CD4-positive, CD25-positive, alpha-beta regulatory T cell (primary cell): Measurements from ENCODE around the gene TLE6. TPM values are rescaled to one million over a fixed set of nuclear protein-coding genes. Genes with fewer than 3 reads are reported as not detected.

Experiments used
- ATAC-seq, 2 donors: fragments of 150-1000 bp; cut with Tn5 transposase; one replicate each; pipeline ENCODE4 v1.10.0; 2021; ENCODE audit warnings: low read depth in 2 of 2, moderate number of reproducible peaks in 2 of 2, moderate library complexity in 1 of 2
- DNase-seq, 3 donors: peaks; one replicate each; pipeline versions ENCODE4 v3.0.0 to v3.0.0-alpha.2; 2012 to 2022; ENCODE audit warnings: mixed read lengths in 1 of 3
- H3K27ac ChIP-seq: one replicate; pipeline ENCODE4 v1.7.0; 2013; ENCODE audit warnings: mild to moderate bottlenecking, low read length; ENCODE audit not compliant: insufficient read depth, poor library complexity, severe bottlenecking
- H3K27me3 ChIP-seq: one replicate; pipeline ENCODE4 v1.7.0; 2013; ENCODE audit warnings: low read length; ENCODE audit not compliant: control insufficient read depth, insufficient read depth
- H3K36me3 ChIP-seq: one replicate; pipeline ENCODE4 v1.7.0; 2013; ENCODE audit warnings: mild to moderate bottlenecking, low read length, moderate library complexity; ENCODE audit not compliant: control insufficient read depth, insufficient read depth
- H3K4me1 ChIP-seq: 2 replicates; pipeline ENCODE4 v1.7.0; 2013; ENCODE audit warnings: mild to moderate bottlenecking, low read length; ENCODE audit not compliant: insufficient read depth, control insufficient read depth, poor library complexity, severe bottlenecking
- H3K4me3 ChIP-seq: one replicate; pipeline ENCODE4 v1.7.0; 2013; ENCODE audit warnings: low read depth, mild to moderate bottlenecking, low read length, moderate library complexity
- H3K9me3 ChIP-seq, 2 experiments: 1 replicate in 1 of 2; 2 replicates in 1 of 2; pipeline ENCODE4 v1.7.0; 2013; ENCODE audit warnings: low read length in 2 of 2, mild to moderate bottlenecking in 1 of 2, moderate library complexity in 1 of 2; ENCODE audit not compliant: control insufficient read depth in 2 of 2
- H3K27ac Mint-ChIP-seq, 3 donors: one replicate each; pipeline ENCODE4 v1.8.0; 2020 to 2022; ENCODE audit warnings: mild to moderate bottlenecking in 3 of 3, mixed read lengths in 3 of 3, moderate library complexity in 2 of 3
- H3K27me3 Mint-ChIP-seq: one replicate; pipeline ENCODE4 v1.8.0; 2022; ENCODE audit warnings: mild to moderate bottlenecking, mixed read lengths
- H3K36me3 Mint-ChIP-seq: one replicate; pipeline ENCODE4 v1.8.0; 2020; ENCODE audit warnings: mixed read lengths
- H3K4me1 Mint-ChIP-seq, 4 donors: one replicate each; pipeline ENCODE4 v1.8.0; 2020 to 2022; ENCODE audit warnings: mixed read lengths in 4 of 4, mild to moderate bottlenecking in 1 of 4
- H3K4me3 Mint-ChIP-seq, 4 donors: one replicate each; pipeline ENCODE4 v1.8.0; 2020 to 2022; ENCODE audit warnings: mild to moderate bottlenecking in 4 of 4, mixed read lengths in 4 of 4, moderate library complexity in 3 of 4
- H3K9me3 Mint-ChIP-seq, 7 donors: one replicate each; pipeline ENCODE4 v1.8.0; 2020 to 2022; ENCODE audit warnings: mixed read lengths in 7 of 7, mild to moderate bottlenecking in 3 of 7, moderate library complexity in 2 of 7
- polyA plus RNA-seq, 4 donors: library from polyadenylated mRNA; unstranded; fragments of 300-500 nt; fragmentation: Illumina TruSeq; gene quantifications; one replicate each; pipeline ENCODE4 v1.2.3, GENCODE V29; 2021
- total RNA-seq: library from RNA; stranded (reverse); gene quantifications from one replicate; pipeline ENCODE4 v1.2.3, GENCODE V29; 2022

Gene TLE6
- total and polyA plus RNA-seq, 5 donors from 2014 or later: not detected

DNA sequence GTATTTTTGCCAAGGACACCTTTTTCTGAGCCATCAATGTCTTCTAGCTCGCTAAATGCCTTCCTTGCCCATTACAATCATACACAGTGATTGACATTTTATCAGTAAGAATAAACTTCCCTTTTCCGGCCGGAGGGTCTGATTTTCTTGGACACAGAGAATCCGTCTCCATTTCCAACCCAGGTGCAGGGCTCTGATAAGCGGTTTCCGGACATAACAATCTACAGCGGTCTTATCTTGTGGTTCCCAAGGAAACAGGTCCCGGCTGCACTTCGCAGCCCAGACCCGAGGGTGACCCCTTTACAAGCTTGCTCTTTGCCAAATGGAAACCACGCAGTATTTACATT lies 27.5 kb upstream of the TLE6 start:
- no peaks in the 10 kb centered on the region for H3K9me3 ChIP-seq
- H3K27me3 ChIP-seq: no peaks in the 10 kb centered on the region
- Mint-ChIP-seq H3K27ac (peak overlapping the region; percentile 94 to 100 (median 98)), H3K4me1 (peaks cover 8 to 40% (median 18%) of the 10 kb centered on the region in 4 donors), H3K36me3 (no peaks in the 10 kb centered on the region), H3K4me3 (peak overlapping the region; percentile 85 to 98 (median 96)), H3K9me3 (no peaks in the 10 kb centered on the region), H3K27me3 (peaks cover 3% of the 10 kb centered on the region)
- DNase-seq (no peak), ATAC-seq (no peak)
- peak overlapping the region; percentile 95 for H3K27ac ChIP-seq
- no peaks in the 10 kb centered on the region for H3K36me3 ChIP-seq
- H3K4me1 ChIP-seq: peaks cover 19% of the 10 kb centered on the region
- H3K4me3 ChIP-seq: peak overlapping the region; percentile 88

DNA sequence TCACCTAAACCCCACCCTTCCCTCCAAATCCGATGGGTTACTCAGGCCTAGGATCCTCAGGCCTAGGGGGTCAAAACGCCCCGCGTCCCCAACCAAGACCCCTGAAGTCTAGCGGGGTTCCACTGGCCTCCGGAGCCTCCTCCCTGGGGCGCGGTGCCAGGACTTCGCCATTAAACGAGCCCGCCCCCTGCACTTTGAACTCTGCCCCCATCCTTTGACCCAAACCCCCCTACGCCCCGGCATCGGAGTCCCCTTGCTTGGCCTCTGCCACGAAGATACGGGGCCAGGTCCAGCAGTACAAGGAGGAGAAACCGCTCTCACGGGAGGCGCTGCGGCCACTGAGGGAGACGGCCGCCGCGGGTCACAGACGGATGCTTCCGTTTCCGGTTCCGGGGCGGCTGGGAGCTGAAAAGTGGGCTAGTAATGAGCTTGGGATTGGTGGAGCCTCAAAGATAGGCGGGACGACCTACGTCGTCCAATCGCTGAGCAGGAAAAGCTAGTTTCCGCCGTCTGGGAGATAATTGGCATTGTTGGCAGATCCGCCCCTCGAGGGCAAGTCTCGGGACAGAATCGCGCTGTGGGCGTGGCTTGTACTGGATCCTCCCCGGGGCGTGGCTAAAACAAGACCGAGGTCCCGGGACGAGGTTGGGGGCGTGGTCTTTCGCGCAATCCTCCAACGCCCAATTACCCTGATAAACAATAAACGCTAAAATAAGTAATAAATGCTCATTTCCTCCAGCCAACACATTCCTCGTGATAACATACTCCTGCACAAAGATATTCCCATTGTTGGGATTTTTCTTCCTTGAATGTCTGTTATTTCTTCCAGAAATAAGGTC lies 26.9 kb upstream of the TLE6 start:
- H3K4me1 Mint-ChIP-seq: peaks cover 6 to 35% (median 16%) of the 10 kb centered on the region in 4 donors
- peak overlapping the region; percentile 94 to 100 (median 98) for H3K27ac Mint-ChIP-seq
- peak overlapping the region; percentile 95 for H3K27ac ChIP-seq
- no peaks in the 10 kb centered on the region for H3K36me3 Mint-ChIP-seq
- H3K36me3 ChIP-seq: no peaks in the 10 kb centered on the region
- H3K4me3 Mint-ChIP-seq: peak overlapping the region; percentile 85 to 98 (median 96)
- H3K9me3 ChIP-seq: no peaks in the 10 kb centered on the region
- no peaks in the 10 kb centered on the region for H3K9me3 Mint-ChIP-seq
- H3K27me3 ChIP-seq: no peaks in the 10 kb centered on the region
- DNase-seq (peak; percentile 99 to 100 (median 100)), ATAC-seq (peak; percentile 98)
- H3K27me3 Mint-ChIP-seq: no peaks in the 10 kb centered on the region
- peak overlapping the region; percentile 89 for H3K4me3 ChIP-seq
- H3K4me1 ChIP-seq: peaks cover 15% of the 10 kb centered on the region

GRCh38 chr19:2952953-2953481 lies 24.3 kb upstream of the TLE6 start:
- DNase-seq: no peak
- H3K27me3 ChIP-seq: no peaks in the 10 kb centered on the region
- H3K4me1 Mint-ChIP-seq: peaks cover 6 to 25% (median 16%) of the 10 kb centered on the region in 4 donors
- no peaks in the 10 kb centered on the region for H3K9me3 ChIP-seq
- peaks cover 5% of the 10 kb centered on the region for H3K27me3 Mint-ChIP-seq
- no peaks in the 10 kb centered on the region for H3K9me3 Mint-ChIP-seq
- no peak overlapping the region for H3K4me3 ChIP-seq
- H3K4me1 ChIP-seq: peaks cover 12% of the 10 kb centered on the region
- H3K4me3 Mint-ChIP-seq: no peak overlapping the region
- no peaks in the 10 kb centered on the region for H3K36me3 Mint-ChIP-seq
- H3K36me3 ChIP-seq: no peaks in the 10 kb centered on the region
- ATAC-seq: no peak
- H3K27ac ChIP-seq: no peak overlapping the region
- no peak overlapping the region for H3K27ac Mint-ChIP-seq

GRCh38 chr19:2957160-2957559 lies 20.2 kb upstream of the TLE6 start:
- Histone ChIP-seq H3K4me3 (no peak overlapping the region), H3K27me3 (no peaks in the 10 kb centered on the region), H3K9me3 (no peaks in the 10 kb centered on the region), H3K4me1 (no peaks in the 10 kb centered on the region), H3K36me3 (no peaks in the 10 kb centered on the region), H3K27ac (no peak overlapping the region)
- H3K4me3 Mint-ChIP-seq: no peak overlapping the region
- H3K9me3 Mint-ChIP-seq: no peaks in the 10 kb centered on the region
- ATAC-seq: no peak
- H3K27me3 Mint-ChIP-seq: peaks cover 5% of the 10 kb centered on the region
- peaks cover 3% of the 10 kb centered on the region for H3K36me3 Mint-ChIP-seq
- no peak overlapping the region for H3K27ac Mint-ChIP-seq
- no peak for DNase-seq
- H3K4me1 Mint-ChIP-seq: peaks cover 0 to 4% (median 3%) of the 10 kb centered on the region in 4 donors

- Histone ChIP-seq H3K9me3 (no peaks in the 10 kb centered on the region), H3K36me3 (no peaks in the 10 kb centered on the region), H3K27ac (no peak overlapping the region), H3K4me3 (no peak overlapping the region), H3K4me1 (no peaks in the 10 kb centered on the region), H3K27me3 (no peaks in the 10 kb centered on the region)
- Mint-ChIP-seq H3K36me3 (peaks cover 4% of the 10 kb centered on the region), H3K9me3 (no peaks in the 10 kb centered on the region), H3K27ac (no peak overlapping the region), H3K27me3 (peaks cover 5% of the 10 kb centered on the region), H3K4me3 (no peak overlapping the region), H3K4me1 (peaks cover 0 to 5% (median 4%) of the 10 kb centered on the region in 4 donors)
- ATAC-seq: no peak
- DNase-seq: no peak
Observed at GRCh38 chr19:2960120-2960519, 17.2 kb upstream of the TLE6 start.

DNA sequence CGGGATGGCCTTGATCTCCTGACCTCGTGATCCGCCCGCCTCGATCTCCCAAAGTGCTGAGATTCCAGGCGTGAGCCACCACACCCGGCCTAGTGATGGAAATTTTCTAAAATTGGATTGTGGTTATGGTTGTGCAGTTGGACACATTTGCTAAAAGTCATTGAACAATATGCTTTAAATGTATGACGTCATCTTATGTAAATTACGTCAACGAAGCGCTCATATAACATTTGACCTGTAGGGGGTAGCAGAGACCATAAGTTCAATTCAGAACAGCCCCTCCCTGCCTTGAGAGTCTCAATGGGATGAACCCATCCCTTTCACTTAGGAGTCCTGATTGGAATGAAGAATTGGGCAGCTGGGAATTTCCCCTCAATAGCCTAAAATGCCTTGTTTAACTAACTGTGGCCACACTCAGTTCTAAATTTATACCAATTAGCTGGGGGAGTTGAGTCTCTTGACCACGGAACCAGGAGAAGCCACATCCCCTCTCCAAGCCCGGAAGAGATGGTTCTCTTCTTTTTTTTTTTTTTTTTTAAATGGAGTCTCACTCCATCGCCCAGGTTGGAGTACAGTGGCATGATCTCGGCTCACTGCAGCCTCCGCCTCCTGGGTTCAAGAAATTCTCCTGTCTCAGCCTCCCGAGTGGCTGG lies 15.2 kb upstream of the TLE6 start:
- Mint-ChIP-seq H3K9me3 (no peaks in the 10 kb centered on the region), H3K27me3 (no peaks in the 10 kb centered on the region), H3K36me3 (peaks cover 4% of the 10 kb centered on the region), H3K4me1 (peaks cover 0 to 5% (median 4%) of the 10 kb centered on the region in 4 donors), H3K27ac (peak overlapping the region; percentile 80 to 90 (median 87)), H3K4me3 (peak overlapping the region in 2 of 4 donors; percentile 1 to 20)
- DNase-seq: peak; percentile 30 to 85 (median 75)
- Histone ChIP-seq H3K36me3 (no peaks in the 10 kb centered on the region), H3K4me1 (no peaks in the 10 kb centered on the region), H3K27ac (no peak overlapping the region), H3K4me3 (no peak overlapping the region), H3K9me3 (no peaks in the 10 kb centered on the region), H3K27me3 (no peaks in the 10 kb centered on the region)
- peak; percentile 58 to 60 for ATAC-seq

- Histone ChIP-seq H3K27me3 (no peaks in the 10 kb centered on the region), H3K27ac (no peak overlapping the region), H3K9me3 (no peaks in the 10 kb centered on the region), H3K4me3 (no peak overlapping the region), H3K36me3 (no peaks in the 10 kb centered on the region), H3K4me1 (no peaks in the 10 kb centered on the region)
- no peak overlapping the region for H3K27ac Mint-ChIP-seq
- H3K4me1 Mint-ChIP-seq: peaks cover 0 to 5% (median 4%) of the 10 kb centered on the region in 4 donors
- H3K27me3 Mint-ChIP-seq: no peaks in the 10 kb centered on the region
- H3K36me3 Mint-ChIP-seq: peaks cover 4% of the 10 kb centered on the region
- H3K9me3 Mint-ChIP-seq: no peaks in the 10 kb centered on the region
- ATAC-seq (no peak), DNase-seq (no peak)
- H3K4me3 Mint-ChIP-seq: no peak overlapping the region
Observed at GRCh38 chr19:2963122-2963521, 14.2 kb upstream of the TLE6 start.
